ENCODE results near the gene ATP9A.

DNA sequence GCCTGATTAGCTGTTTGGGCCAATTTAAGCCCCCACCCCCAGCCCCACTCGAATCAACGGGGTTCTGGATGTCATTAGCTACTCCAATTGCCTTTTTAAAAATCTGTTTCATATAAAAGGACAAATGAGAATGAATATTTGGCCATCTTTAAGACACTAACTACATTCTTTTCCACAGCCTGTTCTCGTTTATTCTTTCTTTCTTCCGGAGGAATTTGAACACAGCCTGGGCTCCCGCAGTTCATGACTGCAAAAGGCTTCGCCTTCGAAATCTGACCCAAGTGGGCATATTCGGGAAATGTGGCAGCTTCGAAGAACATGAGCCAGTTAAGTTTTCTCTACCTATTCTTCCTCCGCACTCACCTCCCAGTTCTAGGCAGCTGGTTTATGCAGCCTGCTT, 176.3 kb downstream of the ATP9A start:
- no peak for TF ChIP-seq RAD21 (IDR thresholded peaks at IDR 0.05)
- TF ChIP-seq ZBTB33 (IDR thresholded peaks at IDR 0.05): no peak
- TF ChIP-seq, protein P1, sequence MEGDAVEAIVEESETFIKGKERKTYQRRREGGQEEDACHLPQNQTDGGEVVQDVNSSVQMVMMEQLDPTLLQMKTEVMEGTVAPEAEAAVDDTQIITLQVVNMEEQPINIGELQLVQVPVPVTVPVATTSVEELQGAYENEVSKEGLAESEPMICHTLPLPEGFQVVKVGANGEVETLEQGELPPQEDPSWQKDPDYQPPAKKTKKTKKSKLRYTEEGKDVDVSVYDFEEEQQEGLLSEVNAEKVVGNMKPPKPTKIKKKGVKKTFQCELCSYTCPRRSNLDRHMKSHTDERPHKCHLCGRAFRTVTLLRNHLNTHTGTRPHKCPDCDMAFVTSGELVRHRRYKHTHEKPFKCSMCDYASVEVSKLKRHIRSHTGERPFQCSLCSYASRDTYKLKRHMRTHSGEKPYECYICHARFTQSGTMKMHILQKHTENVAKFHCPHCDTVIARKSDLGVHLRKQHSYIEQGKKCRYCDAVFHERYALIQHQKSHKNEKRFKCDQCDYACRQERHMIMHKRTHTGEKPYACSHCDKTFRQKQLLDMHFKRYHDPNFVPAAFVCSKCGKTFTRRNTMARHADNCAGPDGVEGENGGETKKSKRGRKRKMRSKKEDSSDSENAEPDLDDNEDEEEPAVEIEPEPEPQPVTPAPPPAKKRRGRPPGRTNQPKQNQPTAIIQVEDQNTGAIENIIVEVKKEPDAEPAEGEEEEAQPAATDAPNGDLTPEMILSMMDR (IDR thresholded peaks at IDR 0.05; ENCODE audit: low read depth, low read length, missing input control): no peak
- TF ChIP-seq, protein P2, sequence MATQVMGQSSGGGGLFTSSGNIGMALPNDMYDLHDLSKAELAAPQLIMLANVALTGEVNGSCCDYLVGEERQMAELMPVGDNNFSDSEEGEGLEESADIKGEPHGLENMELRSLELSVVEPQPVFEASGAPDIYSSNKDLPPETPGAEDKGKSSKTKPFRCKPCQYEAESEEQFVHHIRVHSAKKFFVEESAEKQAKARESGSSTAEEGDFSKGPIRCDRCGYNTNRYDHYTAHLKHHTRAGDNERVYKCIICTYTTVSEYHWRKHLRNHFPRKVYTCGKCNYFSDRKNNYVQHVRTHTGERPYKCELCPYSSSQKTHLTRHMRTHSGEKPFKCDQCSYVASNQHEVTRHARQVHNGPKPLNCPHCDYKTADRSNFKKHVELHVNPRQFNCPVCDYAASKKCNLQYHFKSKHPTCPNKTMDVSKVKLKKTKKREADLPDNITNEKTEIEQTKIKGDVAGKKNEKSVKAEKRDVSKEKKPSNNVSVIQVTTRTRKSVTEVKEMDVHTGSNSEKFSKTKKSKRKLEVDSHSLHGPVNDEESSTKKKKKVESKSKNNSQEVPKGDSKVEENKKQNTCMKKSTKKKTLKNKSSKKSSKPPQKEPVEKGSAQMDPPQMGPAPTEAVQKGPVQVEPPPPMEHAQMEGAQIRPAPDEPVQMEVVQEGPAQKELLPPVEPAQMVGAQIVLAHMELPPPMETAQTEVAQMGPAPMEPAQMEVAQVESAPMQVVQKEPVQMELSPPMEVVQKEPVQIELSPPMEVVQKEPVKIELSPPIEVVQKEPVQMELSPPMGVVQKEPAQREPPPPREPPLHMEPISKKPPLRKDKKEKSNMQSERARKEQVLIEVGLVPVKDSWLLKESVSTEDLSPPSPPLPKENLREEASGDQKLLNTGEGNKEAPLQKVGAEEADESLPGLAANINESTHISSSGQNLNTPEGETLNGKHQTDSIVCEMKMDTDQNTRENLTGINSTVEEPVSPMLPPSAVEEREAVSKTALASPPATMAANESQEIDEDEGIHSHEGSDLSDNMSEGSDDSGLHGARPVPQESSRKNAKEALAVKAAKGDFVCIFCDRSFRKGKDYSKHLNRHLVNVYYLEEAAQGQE (IDR thresholded peaks at IDR 0.05): no peak
- no peak for TF ChIP-seq MAX (IDR thresholded peaks at IDR 0.05)
- no peak for TF ChIP-seq TAF1 (conservative IDR thresholded peaks at IDR 0.05)
- no peak for TF ChIP-seq YY1 (IDR thresholded peaks at IDR 0.05)

Measured in liver (tissue), 3 donors.